ENCODE data around the gene LAMC2. TPM values are rescaled to one million over a fixed set of nuclear protein-coding genes. Genes with fewer than 3 reads are reported as not detected.

LAMC2 gene
- total RNA-seq, 1 experiment from 2014 or later: 0.11 TPM

GRCh38 chr1:183243161-183244050, 57.3 kb downstream of the LAMC2 start:
- no peak for TF ChIP-seq EZH2 (IDR thresholded peaks at IDR 0.05; ENCODE audit: borderline replicate concordance, low read depth, low read length, poor library complexity, severe bottlenecking)
- TF ChIP-seq CTCF (conservative IDR thresholded peaks at IDR 0.05; ENCODE audit: low read depth, low read length): no peak
- Histone ChIP-seq H3K9me3 (ENCODE audit: low read depth, low read length, poor library complexity, severe bottlenecking) (no peaks in the 10 kb centered on the region), H3K4me1 (ENCODE audit: insufficient read depth, low read length, poor library complexity, severe bottlenecking) (peaks cover 15% of the 10 kb centered on the region), H3K4me3 (ENCODE audit: low read depth, low read length, poor library complexity, severe bottlenecking) (no peak overlapping the region), H3K36me3 (ENCODE audit: insufficient read depth, low read length, poor library complexity, severe bottlenecking) (no peaks in the 10 kb centered on the region), H3K27me3 (replicated peaks; ENCODE audit: insufficient read depth, low read depth, low read length, poor library complexity) (no peaks in the 10 kb centered on the region), H3K27ac (ENCODE audit: low read depth, low read length, poor library complexity, severe bottlenecking) (no peak overlapping the region)
- ChIA-PET POLR2A (ENCODE audit: low non-redundant PET) (no interaction called here), CTCF (interaction anchor here (0.6 kb wide), 1 partner anchor 16 kb away, joined by 3 read pairs; no protein-coding TSS in a partner anchor)
- no peak for DNase-seq (ENCODE audit: low spot score)
- BruUV-seq (replicated peaks): no TSS peak
- intact Hi-C loops (cut with micrococcal nuclease; ENCODE audit: unreplicated experiment): no loop called here

- Histone ChIP-seq H3K27ac (ENCODE audit: low read depth, low read length, poor library complexity, severe bottlenecking) (no peak overlapping the region), H3K4me3 (ENCODE audit: low read depth, low read length, poor library complexity, severe bottlenecking) (no peak overlapping the region), H3K4me1 (ENCODE audit: insufficient read depth, low read length, poor library complexity, severe bottlenecking) (peaks cover 15% of the 10 kb centered on the region), H3K27me3 (replicated peaks; ENCODE audit: insufficient read depth, low read depth, low read length, poor library complexity) (no peaks in the 10 kb centered on the region), H3K36me3 (ENCODE audit: insufficient read depth, low read length, poor library complexity, severe bottlenecking) (no peaks in the 10 kb centered on the region), H3K9me3 (ENCODE audit: low read depth, low read length, poor library complexity, severe bottlenecking) (no peaks in the 10 kb centered on the region)
- intact Hi-C loops (cut with micrococcal nuclease; ENCODE audit: unreplicated experiment): no loop called here
- peak; percentile 88 for DNase-seq (ENCODE audit: low spot score)
- TF ChIP-seq EZH2 (IDR thresholded peaks at IDR 0.05; ENCODE audit: borderline replicate concordance, low read depth, low read length, poor library complexity, severe bottlenecking) (no peak), CTCF (conservative IDR thresholded peaks at IDR 0.05; ENCODE audit: low read depth, low read length) (no peak)
- POLR2A ChIA-PET (ENCODE audit: low non-redundant PET): no interaction called here
- BruUV-seq (replicated peaks): no TSS peak
- CTCF ChIA-PET: interaction anchor here (1.5 kb wide), 1 partner anchor 10 kb away, joined by 8 read pairs; no protein-coding TSS in a partner anchor
Measured at GRCh38 chr1:183244466-183244865, 58.4 kb downstream of the LAMC2 start.

GRCh38 chr1:183245357-183245756, 59.3 kb downstream of the LAMC2 start:
- TF ChIP-seq CTCF (conservative IDR thresholded peaks at IDR 0.05; ENCODE audit: low read depth, low read length): no peak
- no peak for TF ChIP-seq EZH2 (IDR thresholded peaks at IDR 0.05; ENCODE audit: borderline replicate concordance, low read depth, low read length, poor library complexity, severe bottlenecking)
- BruUV-seq (replicated peaks): no TSS peak
- no peaks in the 10 kb centered on the region for H3K36me3 ChIP-seq (ENCODE audit: insufficient read depth, low read length, poor library complexity, severe bottlenecking)
- no peak for DNase-seq (ENCODE audit: low spot score)
- no peak overlapping the region for H3K27ac ChIP-seq (ENCODE audit: low read depth, low read length, poor library complexity, severe bottlenecking)
- H3K27me3 ChIP-seq (replicated peaks; ENCODE audit: insufficient read depth, low read depth, low read length, poor library complexity): no peaks in the 10 kb centered on the region
- intact Hi-C loops (cut with micrococcal nuclease; ENCODE audit: unreplicated experiment): no loop called here
- H3K4me3 ChIP-seq (ENCODE audit: low read depth, low read length, poor library complexity, severe bottlenecking): no peak overlapping the region
- POLR2A ChIA-PET (ENCODE audit: low non-redundant PET): no interaction called here
- H3K9me3 ChIP-seq (ENCODE audit: low read depth, low read length, poor library complexity, severe bottlenecking): peaks cover 3% of the 10 kb centered on the region
- CTCF ChIA-PET: interaction anchor here (1.5 kb wide), 1 partner anchor 11 kb away, joined by 8 read pairs; no protein-coding TSS in a partner anchor
- peaks cover 15% of the 10 kb centered on the region for H3K4me1 ChIP-seq (ENCODE audit: insufficient read depth, low read length, poor library complexity, severe bottlenecking)

All from A673 (cell line).